Smooth muscle cell (in vitro differentiated cells): Measurements from ENCODE around the gene IQGAP2. TPM values are rescaled to one million over a fixed set of nuclear protein-coding genes. Genes with fewer than 3 reads are reported as not detected.

Source experiments
- DNase-seq: peaks from one replicate; lab custom pipeline; 2025; ENCODE audit not compliant: unreplicated experiment; lab: John Stamatoyannopoulos, UW
- H2AFZ ChIP-seq: fragments of 200-600 bp; sonication (generic); 2 replicates; pipeline ENCODE4 v1.6.0; 2016; ENCODE audit warnings: antibody characterized with exemption, low read depth, mild to moderate bottlenecking
- H3F3A ChIP-seq: fragments of 200-600 bp; sonication (generic); 2 replicates; pipeline ENCODE4 v1.6.0; 2017; ENCODE audit warnings: antibody characterized with exemption, low read depth
- H3K27ac ChIP-seq: fragments of 200-600 bp; sonication (generic); 2 replicates; pipeline ENCODE4 v1.5.1; 2016; ENCODE audit warnings: low read depth, mild to moderate bottlenecking
- H3K27me3 ChIP-seq: fragments of 200-600 bp; sonication (generic); 2 replicates; pipeline ENCODE4 v1.6.1; 2016; ENCODE audit warnings: low read depth, mild to moderate bottlenecking
- H3K36me3 ChIP-seq: fragments of 200-600 bp; sonication (generic); 2 replicates; pipeline ENCODE4 v1.5.1; 2016; ENCODE audit warnings: low read depth
- H3K4me1 ChIP-seq: fragments of 200-600 bp; sonication (generic); 2 replicates; pipeline ENCODE4 v1.5.1; 2016; ENCODE audit warnings: low read depth
- H3K4me2 ChIP-seq: fragments of 200-600 bp; sonication (generic); 2 replicates; pipeline ENCODE4 v1.6.0; 2016; ENCODE audit warnings: mild to moderate bottlenecking
- H3K4me3 ChIP-seq: fragments of 200-600 bp; sonication (generic); 2 replicates; pipeline ENCODE4 v1.5.1; 2016; ENCODE audit warnings: mild to moderate bottlenecking
- H3K79me2 ChIP-seq: fragments of 200-600 bp; sonication (generic); 2 replicates; pipeline ENCODE4 v1.6.0; 2016; ENCODE audit warnings: low read depth, mild to moderate bottlenecking
- H3K9ac ChIP-seq: fragments of 200-600 bp; sonication (generic); 2 replicates; pipeline ENCODE4 v1.6.0; 2016; ENCODE audit warnings: low read depth
- H3K9me3 ChIP-seq: fragments of 200-600 bp; sonication (generic); replicated peaks from 2 replicates; pipeline ENCODE4 v1.5.1; 2016; ENCODE audit warnings: low read depth
- H4K20me1 ChIP-seq: fragments of 200-600 bp; sonication (generic); 2 replicates; pipeline ENCODE4 v1.6.0; 2016; ENCODE audit warnings: low read depth
- CTCF ChIP-seq: fragments of 200-600 bp; sonication (generic); IDR thresholded peaks from 2 replicates; pipeline ENCODE4 v1.5.1; 2017; ENCODE audit warnings: borderline replicate concordance, mild to moderate bottlenecking, antibody characterized with exemption; ENCODE audit not compliant: insufficient read depth, poor library complexity, severe bottlenecking
- WGBS: methylation state at CpG from one replicate; pipeline ENCODE4 v1.1.7; 2016; ENCODE audit warnings: low lambda C conversion rate; 5-methylcytosine and 5-hydroxymethylcytosine counted together
- polyA plus RNA-seq: library from polyadenylated mRNA; unstranded; fragments of >200 nt; fragmentation: Nextera tagmentation; extraction: Ambion mirVana; gene quantifications from 2 replicates; pipeline ENCODE4 v1.2.1, GENCODE V29; 2016
- total RNA-seq: library from RNA; depleted of rRNA; stranded (reverse); fragments of >200 nt; gene quantifications from 2 replicates; pipeline ENCODE4 v1.2.3, GENCODE V29; 2014

IQGAP2 gene
- total and polyA plus RNA-seq, 2 experiments from 2014 or later = 7.3 to 16.6 TPM

GRCh38 chr5:76364226-76364589 lies 38.9 kb upstream of the IQGAP2 start:
- no peaks in the 10 kb centered on the region for H3K79me2 ChIP-seq
- no peak overlapping the region for H3K27ac ChIP-seq
- no peak overlapping the region for H3K4me3 ChIP-seq
- H3K27me3 ChIP-seq = no peaks in the 10 kb centered on the region
- no peak overlapping the region for H2AFZ ChIP-seq
- TF ChIP-seq CTCF = no peak
- no peaks in the 10 kb centered on the region for H3K4me1 ChIP-seq
- DNase-seq = no peak
- no peaks in the 10 kb centered on the region for H3F3A ChIP-seq
- 98% methylated on average over 2 of the region's 2 CpGs for WGBS
- no peaks in the 10 kb centered on the region for H3K36me3 ChIP-seq
- no peaks in the 10 kb centered on the region for H4K20me1 ChIP-seq
- no peak overlapping the region for H3K9ac ChIP-seq
- H3K4me2 ChIP-seq = no peak overlapping the region
- H3K9me3 ChIP-seq = no peaks in the 10 kb centered on the region

GRCh38 chr5:76365561-76365960 lies 37.5 kb upstream of the IQGAP2 start:
- Histone ChIP-seq H3K36me3 (no peaks in the 10 kb centered on the region), H3K4me2 (no peak overlapping the region), H2AFZ (no peak overlapping the region), H3K4me3 (no peak overlapping the region), H3F3A (no peaks in the 10 kb centered on the region), H3K27me3 (no peaks in the 10 kb centered on the region), H3K9ac (no peak overlapping the region), H3K9me3 (no peaks in the 10 kb centered on the region), H3K4me1 (no peaks in the 10 kb centered on the region), H3K27ac (no peak overlapping the region), H3K79me2 (no peaks in the 10 kb centered on the region), H4K20me1 (no peaks in the 10 kb centered on the region)
- no peak for DNase-seq
- TF ChIP-seq CTCF = no peak

GRCh38 chr5:76366596-76366995 lies 36.5 kb upstream of the IQGAP2 start:
- no peak for TF ChIP-seq CTCF
- H3K36me3 ChIP-seq = no peaks in the 10 kb centered on the region
- H3K4me2 ChIP-seq = no peak overlapping the region
- no peak for DNase-seq
- WGBS = 88% methylated on average over 2 of the region's 2 CpGs
- H3K27me3 ChIP-seq = no peaks in the 10 kb centered on the region
- no peaks in the 10 kb centered on the region for H3K79me2 ChIP-seq
- H2AFZ ChIP-seq = no peak overlapping the region
- no peak overlapping the region for H3K27ac ChIP-seq
- H3K9me3 ChIP-seq = no peaks in the 10 kb centered on the region
- H3K4me1 ChIP-seq = no peaks in the 10 kb centered on the region
- H4K20me1 ChIP-seq = no peaks in the 10 kb centered on the region
- H3F3A ChIP-seq = peaks cover 6% of the 10 kb centered on the region
- H3K9ac ChIP-seq = no peak overlapping the region
- H3K4me3 ChIP-seq = no peak overlapping the region

GRCh38 chr5:76367623-76368371 lies 35.3 kb upstream of the IQGAP2 start:
- no peak overlapping the region for H3K27ac ChIP-seq
- no peaks in the 10 kb centered on the region for H3K27me3 ChIP-seq
- H3K4me3 ChIP-seq = no peak overlapping the region
- no peaks in the 10 kb centered on the region for H3K36me3 ChIP-seq
- WGBS = 95% methylated on average over 6 of the region's 6 CpGs
- no peak overlapping the region for H3K4me2 ChIP-seq
- H4K20me1 ChIP-seq = no peaks in the 10 kb centered on the region
- no peaks in the 10 kb centered on the region for H3K79me2 ChIP-seq
- H3F3A ChIP-seq = peaks cover 11% of the 10 kb centered on the region
- H3K4me1 ChIP-seq = peaks cover 6% of the 10 kb centered on the region
- no peaks in the 10 kb centered on the region for H3K9me3 ChIP-seq
- TF ChIP-seq CTCF = no peak
- no peak overlapping the region for H3K9ac ChIP-seq
- DNase-seq = no peak
- H2AFZ ChIP-seq = no peak overlapping the region
